K562 (cell line): Measurements from ENCODE around the gene CEACAM18. TPM values are rescaled to one million over a fixed set of nuclear protein-coding genes. Genes with fewer than 3 reads are reported as not detected.

Experiments used
- ATAC-seq: fragments of 200-7000 bp; cut with Tn5 transposase; 3 replicates; pipeline ENCODE4 v1.9.1; 2020; ENCODE audit warnings: moderate library complexity
- BruUV-seq: library from RNA; stranded (reverse); fragments of 400-500 nt; replicated peaks from 2 replicates; lab custom pipeline; 2021; lab: Mats Ljungman, UMichigan
- CTCF ChIA-PET: fragments of 300-600 bp; formaldehyde crosslinking; extraction: SDS; loops from one replicate; lab custom pipeline; 2021; ENCODE audit warnings: low intra/inter-chr PET ratio; lab: Yijun Ruan, JAX
- POLR2A ChIA-PET: fragments of 300-600, 350-650 bp; sonication (Branson Sonifier 250); formaldehyde crosslinking; extraction: SDS; loops from one replicate; lab custom pipeline; 2021; ENCODE audit warnings: antibody characterized with exemption, inconsistent platforms; lab: Yijun Ruan, JAX
- DNase-seq, 4 experiments: peaks; one replicate each; pipeline versions ENCODE4 v3.0.0 to v3.0.0-alpha.2; 2011 to 2018; ENCODE audit warnings: low spot score in 3 of 4, mixed read lengths in 3 of 4; ENCODE audit errors: extremely low read depth in 1 of 4
- FAIRE-seq: peaks from 2 replicates; lab custom pipeline; 2011; peaks lifted over from hg19 to GRCh38; lab: Jason Lieb, UNC
- H2AFZ ChIP-seq: 2 replicates; pipeline ENCODE4 v1.6.0; 2011; ENCODE audit warnings: low read depth, low read length, control low read depth, inconsistent platforms
- H3K27ac ChIP-seq: fragments of 200-600 bp; 3 replicates; pipeline ENCODE4 v1.8.0; 2011; ENCODE audit warnings: low read depth, mild to moderate bottlenecking, control low read depth, inconsistent platforms, low read length, moderate library complexity, mixed read lengths; ENCODE audit errors: extremely low read depth
- H3K27me3 ChIP-seq, 2 experiments: fragments of 300-600 bp in 1 of 2; 2 replicates in 1 of 2; 3 replicates in 1 of 2; pipeline versions ENCODE4 v1.6.0 to v1.8.0; 2011; ENCODE audit warnings: inconsistent platforms in 2 of 2, low read length in 2 of 2, mild to moderate bottlenecking in 1 of 2, mixed read lengths in 1 of 2, moderate library complexity in 1 of 2; ENCODE audit not compliant: control insufficient read depth in 2 of 2, insufficient read depth in 2 of 2
- H3K36me3 ChIP-seq: fragments of 300-600 bp; 3 replicates; pipeline ENCODE4 v1.8.0; 2011; ENCODE audit warnings: mild to moderate bottlenecking, low read length, inconsistent platforms; ENCODE audit not compliant: control insufficient read depth, insufficient read depth
- H3K4me1 ChIP-seq, 2 experiments: fragments of 200-600 bp in 1 of 2; replicated peaks in 1 of 2; 2 replicates in 1 of 2; 3 replicates in 1 of 2; pipeline versions ENCODE4 v1.5.1 to v1.8.0; 2011; ENCODE audit warnings: inconsistent platforms in 2 of 2, low read length in 2 of 2, mild to moderate bottlenecking in 1 of 2, mixed read lengths in 1 of 2, moderate library complexity in 1 of 2; ENCODE audit not compliant: control insufficient read depth in 2 of 2, insufficient read depth in 2 of 2
- H3K4me2 ChIP-seq: 2 replicates; pipeline ENCODE4 v1.6.1; 2011; ENCODE audit warnings: low read length, control low read depth, inconsistent platforms, mixed read lengths; ENCODE audit not compliant: insufficient read depth
- H3K4me3 ChIP-seq: fragments of 200-600 bp; sonication (generic), shearing (Covaris generic); 2 replicates; pipeline ENCODE4 v1.5.1; 2016; ENCODE audit warnings: control low read depth, inconsistent platforms
- H3K79me2 ChIP-seq: fragments of 200-600 bp; 3 replicates; pipeline ENCODE4 v1.8.0; 2011; ENCODE audit warnings: low read length, inconsistent platforms; ENCODE audit not compliant: control insufficient read depth, insufficient read depth
- H3K9ac ChIP-seq, 2 experiments: 2 replicates each; pipeline versions ENCODE4 v1.6.0 to v1.6.1; 2011; ENCODE audit warnings: low read depth in 2 of 2, low read length in 2 of 2, control low read depth in 1 of 2, inconsistent platforms in 1 of 2, mild to moderate bottlenecking in 1 of 2, mixed read lengths in 1 of 2; ENCODE audit not compliant: insufficient read depth in 1 of 2
- H3K9me1 ChIP-seq: one replicate; pipeline ENCODE4 v1.6.0; 2011; ENCODE audit warnings: inconsistent platforms, mild to moderate bottlenecking, low read length, moderate library complexity; ENCODE audit not compliant: control insufficient read depth, insufficient read depth
- H3K9me3 ChIP-seq: replicated peaks from 2 replicates; pipeline ENCODE4 v1.5.1; 2011; ENCODE audit warnings: low read depth, low read length, inconsistent platforms; ENCODE audit not compliant: control insufficient read depth, insufficient read depth
- H4K20me1 ChIP-seq: replicated peaks from 2 replicates; pipeline ENCODE4 v1.6.1; 2011; ENCODE audit warnings: low read length, inconsistent platforms, mixed read lengths; ENCODE audit not compliant: control insufficient read depth, insufficient read depth
- ATF7 ChIP-seq: fragments of 450-650 bp; IDR thresholded peaks from 2 replicates; pipeline ENCODE4 v1.7.1; 2014; ENCODE audit warnings: mild to moderate bottlenecking, moderate library complexity
- BACH1 ChIP-seq: fragments of 200-800 bp; sonication (Bioruptor generic); IDR thresholded peaks from 2 replicates; pipeline ENCODE4 v1.6.1; 2016; ENCODE audit warnings: missing genetic modification characterization, missing compliant biosample characterization
- BRD9 ChIP-seq: fragments of 450-650 bp; IDR thresholded peaks from 2 replicates; pipeline ENCODE4 v1.6.1; 2018; ENCODE audit warnings: low read depth; ENCODE audit not compliant: partially characterized antibody
- C11orf30 ChIP-seq: fragments of 450-650 bp; IDR thresholded peaks from 2 replicates; pipeline ENCODE4 v1.6.1; 2016; ENCODE audit warnings: low read depth, mild to moderate bottlenecking
- KDM4B ChIP-seq, 2 experiments: fragments of 450-650 bp in 1 of 2; sonication (generic) in 1 of 2; IDR thresholded peaks; 2 replicates each; pipeline ENCODE4 v1.6.1; 2016 to 2017; ENCODE audit warnings: borderline replicate concordance in 2 of 2, antibody characterized with exemption in 1 of 2, low read depth in 1 of 2, mild to moderate bottlenecking in 1 of 2
- KDM5B ChIP-seq: fragments of 200-600 bp; sonication (generic); IDR thresholded peaks from 2 replicates; pipeline ENCODE4 v1.6.1; 2012; ENCODE audit warnings: low read depth, mild to moderate bottlenecking, moderate library complexity, low read length, control low read depth, inconsistent platforms; ENCODE audit not compliant: insufficient replicate concordance
- MXI1 ChIP-seq: IDR thresholded peaks from 2 replicates; pipeline ENCODE4 v1.6.1; 2011; ENCODE audit warnings: low read depth, mild to moderate bottlenecking, improper control_type of control experiment, low read length
- NBN ChIP-seq: fragments of 450-650 bp; IDR thresholded peaks from 2 replicates; pipeline ENCODE4 v1.6.1; 2016; ENCODE audit warnings: low read depth, mild to moderate bottlenecking
- POLR2A ChIP-seq: fragments of 450-650 bp; conservative IDR thresholded peaks from 2 replicates; pipeline ENCODE4 v1.6.1; 2016
- TAF9B ChIP-seq: fragments of 450-650 bp; IDR thresholded peaks from 2 replicates; pipeline ENCODE4 v1.6.1; 2018; ENCODE audit warnings: mild to moderate bottlenecking; ENCODE audit not compliant: partially characterized antibody
- TOE1 ChIP-seq, 2 experiments: fragments of 450-650 bp in 1 of 2; sonication (generic) in 1 of 2; formaldehyde crosslinking in 1 of 2; IDR thresholded peaks; 2 replicates each; pipeline versions ENCODE4 v1.7.1 to v1.8.0; 2016 to 2022; ENCODE audit warnings: borderline replicate concordance in 2 of 2, mild to moderate bottlenecking in 2 of 2, antibody characterized with exemption in 1 of 2, inconsistent platforms in 1 of 2, low read depth in 1 of 2, missing genetic modification reagents in 1 of 2, moderate library complexity in 1 of 2
- WGBS: fragments of 100-300 bp; shearing (Covaris generic); methylation state at CpG from one replicate; pipeline ENCODE4 v1.1.6; 2016; ENCODE audit warnings: low coverage, mixed read lengths; ENCODE audit not compliant: insufficient coverage; ENCODE audit errors: missing lambda C conversion rate; 5-methylcytosine and 5-hydroxymethylcytosine counted together
- in situ Hi-C: fragments of 300-500 bp; cut with MboI; formaldehyde crosslinking; loops from 4 replicates; pipeline ENCODE4 v1.15.0; 2018; ENCODE audit warnings: inconsistent platforms, mixed read lengths
- intact Hi-C: fragments of 100-400 bp; cut with micrococcal nuclease; formaldehyde crosslinking; loops from 2 replicates; pipeline ENCODE4 v1.14.2; 2022
- polyA plus RNA-seq, 8 experiments: library from polyadenylated mRNA; depleted of rRNA in 4 of 8; stranded (reverse) in 5 of 8; unstranded in 3 of 8; fragments of >200 nt; fragmentation: Nextera tagmentation in 2 of 8; fragmentation: Illumina TruSeq in 1 of 8; extraction: Ambion mirVana in 2 of 8; extraction: Trizol in 1 of 8; gene quantifications; 2 replicates each; pipeline versions ENCODE4 v1.2.1 to v1.2.3, GENCODE V29; 2011 to 2014; ENCODE audit warnings: inconsistent platforms in 1 of 8, missing spikeins in 1 of 8
- total RNA-seq, 7 experiments: library from RNA; depleted of rRNA in 6 of 7; stranded (reverse); fragments of >200 nt in 6 of 7; fragmentation: Illumina TruSeq in 2 of 7; extraction: Trizol in 2 of 7; gene quantifications; 2 replicates each; pipeline versions ENCODE4 v1.2.1 to v1.2.3, GENCODE V29; 2011 to 2021; ENCODE audit warnings: low replicate concordance in 1 of 7
- TF ChIP-seq, protein P1 (sequence below): fragments of 450-650 bp; IDR thresholded peaks from 2 replicates; pipeline ENCODE4 v1.6.1; 2014; ENCODE audit warnings: low read depth, mild to moderate bottlenecking, moderate library complexity, borderline replicate concordance
- TF ChIP-seq, protein P2 (sequence below): sonication (generic); formaldehyde crosslinking; IDR thresholded peaks from 2 replicates; pipeline ENCODE4 v1.8.1; 2023; ENCODE audit warnings: missing genetic modification reagents, mild to moderate bottlenecking, borderline replicate concordance

CEACAM18 gene
- total and polyA plus RNA-seq, 9 of the 15 experiments (the other 6 are each of a cell fraction or from before 2014, with no cell fraction given): 0.08 to 0.24 (median 0.15) TPM; not detected in 3

DNA sequence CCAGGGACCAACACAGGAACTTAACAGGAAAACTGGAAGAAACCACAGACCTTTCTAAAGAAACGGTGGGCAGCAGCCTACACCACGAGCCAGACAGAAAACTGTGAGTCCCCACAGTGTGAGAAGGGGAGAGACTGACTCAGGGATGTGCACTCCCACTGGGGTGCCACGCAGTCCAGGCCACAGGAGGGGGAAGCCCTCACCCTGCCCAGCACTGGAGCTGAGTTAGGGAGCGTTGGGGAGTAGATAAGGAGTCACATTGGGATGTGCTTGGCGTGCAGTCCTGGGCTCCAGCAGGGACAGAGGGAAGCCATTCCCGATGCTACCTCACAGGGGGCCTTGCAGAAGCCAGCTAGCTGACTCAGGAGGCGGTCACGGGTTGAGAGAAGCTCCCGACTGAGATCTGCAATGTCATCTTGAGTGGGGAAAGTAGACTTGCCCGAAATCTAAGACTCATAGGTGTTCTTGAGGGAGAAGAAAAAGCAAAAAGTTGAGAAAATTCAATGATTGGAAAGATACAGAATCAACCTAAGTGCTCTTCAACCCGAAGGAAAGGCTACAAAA, 37.4 kb upstream of the CEACAM18 start:
- ChIA-PET POLR2A (interaction anchor here (0.6 to 1.1 kb wide), 7 partner anchors 14 to 1246 kb away, joined by 3 to 4 read pairs (median 3); partner anchors contain the start of gene ZNF175), CTCF (no interaction called here)
- Histone ChIP-seq H3K9me3 (no peaks in the 10 kb centered on the region), H3K36me3 (no peaks in the 10 kb centered on the region), H4K20me1 (no peaks in the 10 kb centered on the region), H3K27me3 (no peaks in the 10 kb centered on the region), H3K4me3 (peak overlapping the region; percentile 32), H3K4me2 (peak overlapping the region; percentile 96), H3K9ac (peak overlapping the region; percentile 74 to 89), H3K4me1 (peaks cover 16 to 24% of the 10 kb centered on the region in 2 experiments), H2AFZ (peak overlapping the region; percentile 90), H3K79me2 (no peaks in the 10 kb centered on the region; the same call in 2 of the 3 replicates), H3K9me1 (no peaks in the 10 kb centered on the region), H3K27ac (peak overlapping the region; percentile 83)
- TSS peak; percentile 70 for BruUV-seq
- FAIRE-seq (no peak), DNase-seq (peak; percentile 54 to 84 (median 62)), ATAC-seq (peak; percentile 86)
- in situ Hi-C loops (no loop called here), intact Hi-C loops (no loop called here)
- WGBS: 0% methylated on average over 11 of the region's 11 CpGs
- TF ChIP-seq KDM4B (IDR thresholded peaks at IDR 0.05; ENCODE audit: borderline replicate concordance in 2 of 2, low read depth in 1 of 2) (0 out of 4 replicates have a peak, but pooled peaks of 1 of the 2 experiments have one; percentile 19), C11orf30 (peak; percentile 96), TOE1 (IDR thresholded peaks at IDR 0.05; ENCODE audit: borderline replicate concordance) (peak; percentile 72), TOE1 (CRISPR knock-in tag; IDR thresholded peaks at IDR 0.05; ENCODE audit: borderline replicate concordance, low read depth) (no peak), BACH1 (tag) (peak; percentile 87), ATF7 (no peak; the same call in 1 of the 2 replicates), BRD9 (no peak), MXI1 (no peak), TAF9B (peak; percentile 44), POLR2A (0 out of 2 replicates have a peak, but pooled peaks have one; percentile 43), KDM5B (peak; percentile 42), NBN (peak; percentile 34; the same call in 1 of the 2 replicates)
- TF ChIP-seq, protein P1, sequence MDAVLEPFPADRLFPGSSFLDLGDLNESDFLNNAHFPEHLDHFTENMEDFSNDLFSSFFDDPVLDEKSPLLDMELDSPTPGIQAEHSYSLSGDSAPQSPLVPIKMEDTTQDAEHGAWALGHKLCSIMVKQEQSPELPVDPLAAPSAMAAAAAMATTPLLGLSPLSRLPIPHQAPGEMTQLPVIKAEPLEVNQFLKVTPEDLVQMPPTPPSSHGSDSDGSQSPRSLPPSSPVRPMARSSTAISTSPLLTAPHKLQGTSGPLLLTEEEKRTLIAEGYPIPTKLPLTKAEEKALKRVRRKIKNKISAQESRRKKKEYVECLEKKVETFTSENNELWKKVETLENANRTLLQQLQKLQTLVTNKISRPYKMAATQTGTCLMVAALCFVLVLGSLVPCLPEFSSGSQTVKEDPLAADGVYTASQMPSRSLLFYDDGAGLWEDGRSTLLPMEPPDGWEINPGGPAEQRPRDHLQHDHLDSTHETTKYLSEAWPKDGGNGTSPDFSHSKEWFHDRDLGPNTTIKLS: peak; percentile 24; the same call in 1 of the 2 replicates
- TF ChIP-seq, protein P2, sequence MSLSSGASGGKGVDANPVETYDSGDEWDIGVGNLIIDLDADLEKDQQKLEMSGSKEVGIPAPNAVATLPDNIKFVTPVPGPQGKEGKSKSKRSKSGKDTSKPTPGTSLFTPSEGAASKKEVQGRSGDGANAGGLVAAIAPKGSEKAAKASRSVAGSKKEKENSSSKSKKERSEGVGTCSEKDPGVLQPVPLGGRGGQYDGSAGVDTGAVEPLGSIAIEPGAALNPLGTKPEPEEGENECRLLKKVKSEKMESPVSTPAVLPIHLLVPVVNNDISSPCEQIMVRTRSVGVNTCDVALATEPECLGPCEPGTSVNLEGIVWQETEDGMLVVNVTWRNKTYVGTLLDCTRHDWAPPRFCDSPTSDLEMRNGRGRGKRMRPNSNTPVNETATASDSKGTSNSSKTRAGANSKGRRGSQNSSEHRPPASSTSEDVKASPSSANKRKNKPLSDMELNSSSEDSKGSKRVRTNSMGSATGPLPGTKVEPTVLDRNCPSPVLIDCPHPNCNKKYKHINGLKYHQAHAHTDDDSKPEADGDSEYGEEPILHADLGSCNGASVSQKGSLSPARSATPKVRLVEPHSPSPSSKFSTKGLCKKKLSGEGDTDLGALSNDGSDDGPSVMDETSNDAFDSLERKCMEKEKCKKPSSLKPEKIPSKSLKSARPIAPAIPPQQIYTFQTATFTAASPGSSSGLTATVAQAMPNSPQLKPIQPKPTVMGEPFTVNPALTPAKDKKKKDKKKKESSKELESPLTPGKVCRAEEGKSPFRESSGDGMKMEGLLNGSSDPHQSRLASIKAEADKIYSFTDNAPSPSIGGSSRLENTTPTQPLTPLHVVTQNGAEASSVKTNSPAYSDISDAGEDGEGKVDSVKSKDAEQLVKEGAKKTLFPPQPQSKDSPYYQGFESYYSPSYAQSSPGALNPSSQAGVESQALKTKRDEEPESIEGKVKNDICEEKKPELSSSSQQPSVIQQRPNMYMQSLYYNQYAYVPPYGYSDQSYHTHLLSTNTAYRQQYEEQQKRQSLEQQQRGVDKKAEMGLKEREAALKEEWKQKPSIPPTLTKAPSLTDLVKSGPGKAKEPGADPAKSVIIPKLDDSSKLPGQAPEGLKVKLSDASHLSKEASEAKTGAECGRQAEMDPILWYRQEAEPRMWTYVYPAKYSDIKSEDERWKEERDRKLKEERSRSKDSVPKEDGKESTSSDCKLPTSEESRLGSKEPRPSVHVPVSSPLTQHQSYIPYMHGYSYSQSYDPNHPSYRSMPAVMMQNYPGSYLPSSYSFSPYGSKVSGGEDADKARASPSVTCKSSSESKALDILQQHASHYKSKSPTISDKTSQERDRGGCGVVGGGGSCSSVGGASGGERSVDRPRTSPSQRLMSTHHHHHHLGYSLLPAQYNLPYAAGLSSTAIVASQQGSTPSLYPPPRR (CRISPR knock-in tag): 0 out of 2 replicates have a peak, but pooled peaks have one; percentile 59
